Measurements from ENCODE around the gene TMEM183A. TPM values are rescaled to one million over a fixed set of nuclear protein-coding genes. Genes with fewer than 3 reads are reported as not detected.

Gene TMEM183A
- total and polyA plus RNA-seq, 2 donors (not counting 1 experiment from before 2014, with no cell fraction given) = 61.2 to 65.2 TPM

DNA sequence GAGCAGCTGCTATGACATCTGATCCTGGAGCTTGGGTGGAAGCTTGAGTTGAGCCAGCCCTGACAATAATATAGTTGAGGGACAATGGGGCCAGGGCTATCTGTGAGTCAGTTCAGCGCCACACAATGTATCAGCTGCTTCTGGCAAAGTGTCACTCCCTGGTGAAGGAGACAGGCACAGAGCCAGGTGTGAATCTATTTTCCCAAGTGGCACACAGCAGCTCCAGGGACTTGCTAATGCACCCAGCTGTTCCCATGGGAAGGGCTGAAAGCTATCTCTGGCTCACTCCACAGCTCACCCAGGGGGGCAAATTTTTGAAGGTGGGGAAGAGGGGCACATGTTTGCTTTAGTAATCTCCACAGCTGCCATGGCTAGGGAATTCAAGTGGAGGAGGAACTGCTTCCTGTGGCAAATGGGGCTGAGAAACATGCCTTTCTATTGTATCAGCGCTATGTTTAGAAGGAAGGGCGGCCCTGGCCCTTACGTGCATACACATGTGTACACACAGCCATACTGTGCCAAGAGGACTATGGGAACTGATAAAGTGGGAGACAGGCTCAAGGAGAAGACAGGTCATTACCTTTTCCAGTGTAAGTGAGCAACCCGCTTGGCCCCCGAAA, 42.3 kb upstream of the TMEM183A start:
- Mint-ChIP-seq H3K4me1 (peaks cover 34% of the 10 kb centered on the region), H3K9me3 (ENCODE audit: insufficient read depth) (no peaks in the 10 kb centered on the region), H3K27me3 (no peaks in the 10 kb centered on the region), H3K27ac (peak overlapping the region; percentile 22), H3K4me3 (peak overlapping the region; percentile 9)
- intact Hi-C loops (cut with micrococcal nuclease) = loop anchor here (5.0 to 10.0 kb wide), 2 partner anchors 62 to 800 kb away; partner anchors contain the start of genes PPFIA4 and PTPN7
- Histone ChIP-seq H3K9me3 (ENCODE audit: control extremely low read depth in 1 of 3, control insufficient read depth in 2 of 3, insufficient read depth in 1 of 3, low read length in 2 of 3) (no peaks in the 10 kb centered on the region), H3K36me3 (replicated peaks in 1 of 2; ENCODE audit: control extremely low read depth in 1 of 2, control insufficient read depth in 1 of 2, extremely low read depth in 1 of 2, insufficient read depth in 2 of 2, low read length in 1 of 2) (peaks cover 4 to 21% of the 10 kb centered on the region in 2 experiments), H3K9ac (ENCODE audit: low read length) (no peak overlapping the region), H3K79me2 (ENCODE audit: control insufficient read depth, insufficient read depth, low read length) (no peaks in the 10 kb centered on the region), H4K20me1 (ENCODE audit: control insufficient read depth, insufficient read depth, low read length, poor library complexity, severe bottlenecking) (no peaks in the 10 kb centered on the region), H3K27ac (ENCODE audit: low read length in 2 of 2) (no peak overlapping the region), H3K4me3 (ENCODE audit: control extremely low read depth in 1 of 5, extremely low read depth in 1 of 5, insufficient read depth in 1 of 5, low read depth in 2 of 5, low read length in 4 of 5) (no peak overlapping the region), H2AFZ (ENCODE audit: insufficient read depth, low read depth, low read length, poor library complexity, severe bottlenecking) (no peak overlapping the region), H3K27me3 (replicated peaks in 1 of 4; ENCODE audit: control extremely low read depth in 1 of 4, control insufficient read depth in 3 of 4, insufficient read depth in 4 of 4, low read length in 3 of 4) (no peaks in the 10 kb centered on the region), H3K4me1 (ENCODE audit: control insufficient read depth in 2 of 2, insufficient read depth in 2 of 2, low read length in 2 of 2) (peaks cover 28 to 35% of the 10 kb centered on the region in 2 donors), H3K4me2 (replicated peaks; ENCODE audit: low read depth, low read length, poor library complexity, severe bottlenecking) (no peak overlapping the region)
- CTCF ChIA-PET = interaction anchor here (0.6 kb wide), 1 partner anchor 35 kb away, joined by 3 read pairs; no protein-coding TSS in a partner anchor
- TF ChIP-seq, protein P1, sequence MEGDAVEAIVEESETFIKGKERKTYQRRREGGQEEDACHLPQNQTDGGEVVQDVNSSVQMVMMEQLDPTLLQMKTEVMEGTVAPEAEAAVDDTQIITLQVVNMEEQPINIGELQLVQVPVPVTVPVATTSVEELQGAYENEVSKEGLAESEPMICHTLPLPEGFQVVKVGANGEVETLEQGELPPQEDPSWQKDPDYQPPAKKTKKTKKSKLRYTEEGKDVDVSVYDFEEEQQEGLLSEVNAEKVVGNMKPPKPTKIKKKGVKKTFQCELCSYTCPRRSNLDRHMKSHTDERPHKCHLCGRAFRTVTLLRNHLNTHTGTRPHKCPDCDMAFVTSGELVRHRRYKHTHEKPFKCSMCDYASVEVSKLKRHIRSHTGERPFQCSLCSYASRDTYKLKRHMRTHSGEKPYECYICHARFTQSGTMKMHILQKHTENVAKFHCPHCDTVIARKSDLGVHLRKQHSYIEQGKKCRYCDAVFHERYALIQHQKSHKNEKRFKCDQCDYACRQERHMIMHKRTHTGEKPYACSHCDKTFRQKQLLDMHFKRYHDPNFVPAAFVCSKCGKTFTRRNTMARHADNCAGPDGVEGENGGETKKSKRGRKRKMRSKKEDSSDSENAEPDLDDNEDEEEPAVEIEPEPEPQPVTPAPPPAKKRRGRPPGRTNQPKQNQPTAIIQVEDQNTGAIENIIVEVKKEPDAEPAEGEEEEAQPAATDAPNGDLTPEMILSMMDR (IDR thresholded peaks at IDR 0.05) = no peak
- TF ChIP-seq EZH2 (IDR thresholded peaks at IDR 0.05; ENCODE audit: borderline replicate concordance, insufficient read depth, low read depth, low read length, poor library complexity, severe bottlenecking) = no peak
- 96% methylated on average over 4 of the region's 6 CpGs for WGBS (ENCODE audit: insufficient coverage)
- ATAC-seq (ENCODE audit: low read depth) = no peak
- POLR2A ChIA-PET = interaction anchor here (0.6 kb wide), 1 partner anchor 40 kb away, joined by 3 read pairs; no protein-coding TSS in a partner anchor
- no peak for DNase-seq

DNA sequence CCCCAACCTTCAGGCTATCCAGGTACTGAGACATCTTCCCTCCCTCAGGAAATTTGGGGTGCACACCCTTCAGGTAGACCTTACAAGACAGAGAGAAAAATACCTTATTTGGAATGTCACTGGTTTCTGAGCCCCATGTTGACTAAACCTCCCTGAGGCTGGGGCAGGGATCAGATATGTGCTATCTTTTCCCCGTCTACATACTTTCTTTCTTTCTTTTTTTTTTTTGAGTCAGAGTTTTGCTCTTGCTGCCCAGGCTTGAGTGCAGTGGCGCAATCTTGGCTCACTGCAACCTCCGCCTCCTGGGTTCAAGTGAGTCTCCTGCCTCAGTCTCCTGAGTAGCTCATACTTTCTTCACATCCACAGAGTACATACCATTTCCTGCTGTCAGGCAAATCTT, 41.8 kb upstream of the TMEM183A start:
- Histone ChIP-seq H3K9me3 (ENCODE audit: control extremely low read depth in 1 of 3, control insufficient read depth in 2 of 3, insufficient read depth in 1 of 3, low read length in 2 of 3) (no peaks in the 10 kb centered on the region), H3K9ac (ENCODE audit: low read length) (no peak overlapping the region), H3K27ac (ENCODE audit: low read length in 2 of 2) (no peak overlapping the region), H3K4me3 (ENCODE audit: control extremely low read depth in 1 of 5, extremely low read depth in 1 of 5, insufficient read depth in 1 of 5, low read depth in 2 of 5, low read length in 4 of 5) (no peak overlapping the region), H2AFZ (ENCODE audit: insufficient read depth, low read depth, low read length, poor library complexity, severe bottlenecking) (no peak overlapping the region), H3K4me2 (replicated peaks; ENCODE audit: low read depth, low read length, poor library complexity, severe bottlenecking) (no peak overlapping the region), H3K4me1 (ENCODE audit: control insufficient read depth in 2 of 2, insufficient read depth in 2 of 2, low read length in 2 of 2) (peaks cover 28 to 38% of the 10 kb centered on the region in 2 donors), H3K36me3 (replicated peaks in 1 of 2; ENCODE audit: control extremely low read depth in 1 of 2, control insufficient read depth in 1 of 2, extremely low read depth in 1 of 2, insufficient read depth in 2 of 2, low read length in 1 of 2) (peaks cover 4 to 21% of the 10 kb centered on the region in 2 experiments), H3K27me3 (replicated peaks in 1 of 4; ENCODE audit: control extremely low read depth in 1 of 4, control insufficient read depth in 3 of 4, insufficient read depth in 4 of 4, low read length in 3 of 4) (no peaks in the 10 kb centered on the region), H3K79me2 (ENCODE audit: control insufficient read depth, insufficient read depth, low read length) (no peaks in the 10 kb centered on the region), H4K20me1 (ENCODE audit: control insufficient read depth, insufficient read depth, low read length, poor library complexity, severe bottlenecking) (no peaks in the 10 kb centered on the region)
- ATAC-seq (ENCODE audit: low read depth) = no peak
- POLR2A ChIA-PET = no interaction called here
- H3K4me3 Mint-ChIP-seq = peak overlapping the region; percentile 97
- H3K9me3 Mint-ChIP-seq (ENCODE audit: insufficient read depth) = no peaks in the 10 kb centered on the region
- intact Hi-C loops (cut with micrococcal nuclease) = loop anchor here (5.0 to 10.0 kb wide), 2 partner anchors 62 to 801 kb away; partner anchors contain the start of genes PPFIA4 and PTPN7
- H3K27ac Mint-ChIP-seq = peak overlapping the region; percentile 3
- H3K27me3 Mint-ChIP-seq = no peaks in the 10 kb centered on the region
- TF ChIP-seq, protein P1 (IDR thresholded peaks at IDR 0.05) = no peak
- no peak for TF ChIP-seq EZH2 (IDR thresholded peaks at IDR 0.05; ENCODE audit: borderline replicate concordance, insufficient read depth, low read depth, low read length, poor library complexity, severe bottlenecking)
- peaks cover 37% of the 10 kb centered on the region for H3K4me1 Mint-ChIP-seq
- no peak for DNase-seq
- CTCF ChIA-PET = interaction anchor here (0.6 kb wide), 1 partner anchor 34 kb away, joined by 3 read pairs; no protein-coding TSS in a partner anchor
- 100% methylated on average over 2 of the region's 3 CpGs for WGBS (ENCODE audit: insufficient coverage)
